K562 (cell line): ENCODE measurements around the gene SLC22A23. TPM values are rescaled to one million over a fixed set of nuclear protein-coding genes. Genes with fewer than 3 reads are reported as not detected.
A peak's percentile ranks its signal among the peaks of the same experiment; 100 is the strongest.

Experiments
- BHLHE40 ChIP-seq: IDR thresholded peaks from 2 replicates; pipeline ENCODE4 v1.6.1; 2011; ENCODE audit warnings: low read length, improper control_type of control experiment
- CCAR2 ChIP-seq: fragments of 200-400 bp; formaldehyde crosslinking; IDR thresholded peaks from 2 replicates; pipeline ENCODE4 v1.6.1; 2017; ENCODE audit warnings: mild to moderate bottlenecking, low read depth, low read length
- ID3 ChIP-seq, 2 experiments: fragments of 250-450 bp in 1 of 2; fragments of 450-650 bp in 1 of 2; sonication (Bioruptor Pico) in 1 of 2; IDR thresholded peaks; 2 replicates each; pipeline versions ENCODE4 v1.6.1 to v1.8.0; 2016 to 2021; ENCODE audit warnings: mild to moderate bottlenecking in 2 of 2, moderate library complexity in 2 of 2, missing compliant biosample characterization in 1 of 2, missing genetic modification characterization in 1 of 2
- KDM5B ChIP-seq: fragments of 200-600 bp; sonication (generic); IDR thresholded peaks from 2 replicates; pipeline ENCODE4 v1.6.1; 2012; ENCODE audit warnings: low read depth, mild to moderate bottlenecking, moderate library complexity, low read length, control low read depth, inconsistent platforms; ENCODE audit not compliant: insufficient replicate concordance
- KLF10 ChIP-seq: fragments of 250-450 bp; sonication (Bioruptor Pico); IDR thresholded peaks from 2 replicates; pipeline ENCODE4 v1.6.1; 2021; ENCODE audit warnings: matching md5 sums
- MCM5 ChIP-seq: fragments of 450-650 bp; IDR thresholded peaks from 2 replicates; pipeline ENCODE4 v1.6.1; 2016; ENCODE audit warnings: low read depth
- MEIS2 ChIP-seq: fragments of 450-650 bp; IDR thresholded peaks from 2 replicates; pipeline ENCODE4 v1.6.1; 2014; ENCODE audit warnings: mild to moderate bottlenecking; ENCODE audit not compliant: partially characterized antibody
- MIER1 ChIP-seq: fragments of 450-650 bp; IDR thresholded peaks from 2 replicates; pipeline ENCODE4 v1.6.1; 2016; ENCODE audit warnings: antibody characterized with exemption, mild to moderate bottlenecking, low read depth
- MLLT1 ChIP-seq, 2 experiments: fragments of 450-650 bp; IDR thresholded peaks; 2 replicates each; pipeline ENCODE4 v1.6.1; 2016
- NBN ChIP-seq: fragments of 450-650 bp; IDR thresholded peaks from 2 replicates; pipeline ENCODE4 v1.6.1; 2016; ENCODE audit warnings: low read depth, mild to moderate bottlenecking
- NCOR1 ChIP-seq: fragments of 450-650 bp; IDR thresholded peaks from 2 replicates; pipeline ENCODE4 v1.6.1; 2016; ENCODE audit warnings: mild to moderate bottlenecking, moderate library complexity
- NFIX ChIP-seq: fragments of 250-450 bp; sonication (Bioruptor Pico); IDR thresholded peaks from 2 replicates; pipeline ENCODE4 v1.4.0; 2020; ENCODE audit warnings: low read depth, mild to moderate bottlenecking, moderate library complexity
- NFRKB ChIP-seq: fragments of 450-650 bp; IDR thresholded peaks from 2 replicates; pipeline ENCODE4 v1.6.1; 2016; ENCODE audit warnings: low read depth
- NFXL1 ChIP-seq: fragments of 450-650 bp; formaldehyde crosslinking; IDR thresholded peaks from 2 replicates; pipeline ENCODE4 v1.4.0; 2021; ENCODE audit warnings: mild to moderate bottlenecking
- NONO ChIP-seq, 2 experiments: fragments of 200-400 bp in 1 of 2; fragments of 450-650 bp in 1 of 2; formaldehyde crosslinking in 1 of 2; IDR thresholded peaks; 2 replicates each; pipeline ENCODE4 v1.6.1; 2017; ENCODE audit warnings: low read depth in 2 of 2, mild to moderate bottlenecking in 2 of 2, moderate library complexity in 2 of 2, low read length in 1 of 2
- OTX1 ChIP-seq: fragments of 450-650 bp; formaldehyde crosslinking; IDR thresholded peaks from 2 replicates; pipeline ENCODE4 v1.4.0; 2022; ENCODE audit warnings: mild to moderate bottlenecking
- RBM22 ChIP-seq: fragments of 200-400 bp; formaldehyde crosslinking; IDR thresholded peaks from 2 replicates; pipeline ENCODE4 v1.6.1; 2018; ENCODE audit warnings: low read length, low read depth; ENCODE audit not compliant: poor library complexity, severe bottlenecking
- RNF2 ChIP-seq: sonication (generic); IDR thresholded peaks from 2 replicates; pipeline ENCODE4 v1.6.1; 2016
- SMARCB1 ChIP-seq: IDR thresholded peaks from 2 replicates; pipeline ENCODE4 v1.6.1; 2011; ENCODE audit warnings: improper control_type of control experiment, low read depth; ENCODE audit not compliant: insufficient read length
- SMARCC2 ChIP-seq: fragments of 450-650 bp; IDR thresholded peaks from 2 replicates; pipeline ENCODE4 v1.6.1; 2017; ENCODE audit warnings: antibody characterized with exemption, moderate library complexity, mild to moderate bottlenecking, low read depth
- SOX6 ChIP-seq: fragments of 450-650 bp; IDR thresholded peaks from 2 replicates; pipeline ENCODE4 v1.6.1; 2014; ENCODE audit warnings: mild to moderate bottlenecking
- SRF ChIP-seq, 2 experiments: fragments of 250-450, 450-650 bp in 1 of 2; sonication (Bioruptor Pico) in 1 of 2; sonication (generic) in 1 of 2; formaldehyde crosslinking; IDR thresholded peaks; 2 replicates each; pipeline versions ENCODE4 v1.5.0 to v1.5.1; 2020 to 2022; ENCODE audit warnings: mild to moderate bottlenecking in 1 of 2, missing genetic modification reagents in 1 of 2
- TEAD2 ChIP-seq: fragments of 450-650 bp; IDR thresholded peaks from 2 replicates; pipeline ENCODE4 v1.6.1; 2016; ENCODE audit warnings: missing genetic modification characterization, control low read depth, missing compliant biosample characterization
- TRIM28 ChIP-seq: fragments of 450-650 bp; IDR thresholded peaks from 2 replicates; pipeline ENCODE4 v1.6.1; 2017
- ZNF175 ChIP-seq: fragments of 200-800 bp; sonication (Bioruptor generic); IDR thresholded peaks from 2 replicates; pipeline ENCODE4 v1.6.1; 2016; ENCODE audit warnings: low read depth, mild to moderate bottlenecking, missing genetic modification characterization, missing compliant biosample characterization
- ZNF232 ChIP-seq: sonication (generic); formaldehyde crosslinking; IDR thresholded peaks from 2 replicates; pipeline ENCODE4 v1.8.0; 2022; ENCODE audit warnings: mild to moderate bottlenecking, missing genetic modification reagents
- ZNF24 ChIP-seq: fragments of 450-650 bp; IDR thresholded peaks from 2 replicates; pipeline ENCODE4 v1.6.1; 2016
- ZNF347 ChIP-seq: fragments of 450-650 bp; formaldehyde crosslinking; IDR thresholded peaks from 2 replicates; pipeline ENCODE4 v1.4.0; 2020; ENCODE audit warnings: low read depth, mild to moderate bottlenecking, moderate library complexity
- ZNF436 ChIP-seq: fragments of 250-450, 450-650 bp; sonication (Bioruptor Pico); formaldehyde crosslinking; IDR thresholded peaks from 2 replicates; pipeline ENCODE4 v1.7.0; 2020; ENCODE audit warnings: mild to moderate bottlenecking
- ZSCAN29 ChIP-seq: fragments of 450-650 bp; IDR thresholded peaks from 2 replicates; pipeline ENCODE4 v1.6.1; 2017
- polyA plus RNA-seq, 8 experiments: library from polyadenylated mRNA; depleted of rRNA in 4 of 8; stranded (reverse) in 5 of 8; unstranded in 3 of 8; fragments of >200 nt; fragmentation: Nextera tagmentation in 2 of 8; fragmentation: Illumina TruSeq in 1 of 8; extraction: Ambion mirVana in 2 of 8; extraction: Trizol in 1 of 8; gene quantifications; 2 replicates each; pipeline versions ENCODE4 v1.2.1 to v1.2.3, GENCODE V29; 2011 to 2014; ENCODE audit warnings: inconsistent platforms in 1 of 8, missing spikeins in 1 of 8
- total RNA-seq, 7 experiments: library from RNA; depleted of rRNA in 6 of 7; stranded (reverse); fragments of >200 nt in 6 of 7; fragmentation: Illumina TruSeq in 2 of 7; extraction: Trizol in 2 of 7; gene quantifications; 2 replicates each; pipeline versions ENCODE4 v1.2.1 to v1.2.3, GENCODE V29; 2011 to 2021; ENCODE audit warnings: low replicate concordance in 1 of 7
- TF ChIP-seq, protein P1 (sequence below): sonication (generic); formaldehyde crosslinking; IDR thresholded peaks from 2 replicates; pipeline ENCODE4 v1.8.1; 2023; ENCODE audit warnings: mild to moderate bottlenecking, missing genetic modification reagents, moderate library complexity

Gene SLC22A23
- total and polyA plus RNA-seq, 9 of the 15 experiments (the other 6 are each of a cell fraction or from before 2014, with no cell fraction given) = 0.30 to 8.7 (median 2.5) TPM

GRCh38 chr6:3291987-3292386 is 164.9 kb downstream of the SLC22A23 start (continued):
- TF ChIP-seq SMARCC2 (peak; percentile 38; the same call in 1 of the 2 replicates), ZNF175 (CRISPR knock-in tag) (peak; percentile 74), NFXL1 (CRISPR knock-in tag) (no peak), TRIM28 (no peak), OTX1 (CRISPR knock-in tag) (no peak), NCOR1 (peak; percentile 54; the same call in 1 of the 2 replicates), NONO (IDR thresholded peaks at IDR 0.05; ENCODE audit: low read depth in 2 of 2, low read length in 1 of 2) (no peak), KDM5B (no peak), BHLHE40 (peak; percentile 69), RNF2 (peak; percentile 52; the same call in 1 of the 2 replicates), ZSCAN29 (no peak), ID3 (CRISPR knock-in tag; IDR thresholded peaks at IDR 0.05) (no peak), ID3 (tag; IDR thresholded peaks at IDR 0.05) (no peak; the same call in 1 of the 2 replicates), ZNF347 (CRISPR knock-in tag) (no peak), MIER1 (no peak), ZNF232 (CRISPR knock-in tag) (no peak), TEAD2 (tag) (no peak), MLLT1 (IDR thresholded peaks at IDR 0.05) (no peak), SOX6 (peak; percentile 80), NBN (no peak), ZNF436 (CRISPR knock-in tag) (no peak), SMARCB1 (no peak), NFRKB (no peak), RBM22 (no peak), MCM5 (no peak), CCAR2 (no peak), KLF10 (CRISPR knock-in tag) (no peak), MEIS2 (peak; percentile 96), SRF (CRISPR knock-in tag; IDR thresholded peaks at IDR 0.05) (no peak), NFIX (CRISPR knock-in tag) (no peak), ZNF24 (peak; percentile 52; the same call in 1 of the 2 replicates)
- TF ChIP-seq, protein P1, sequence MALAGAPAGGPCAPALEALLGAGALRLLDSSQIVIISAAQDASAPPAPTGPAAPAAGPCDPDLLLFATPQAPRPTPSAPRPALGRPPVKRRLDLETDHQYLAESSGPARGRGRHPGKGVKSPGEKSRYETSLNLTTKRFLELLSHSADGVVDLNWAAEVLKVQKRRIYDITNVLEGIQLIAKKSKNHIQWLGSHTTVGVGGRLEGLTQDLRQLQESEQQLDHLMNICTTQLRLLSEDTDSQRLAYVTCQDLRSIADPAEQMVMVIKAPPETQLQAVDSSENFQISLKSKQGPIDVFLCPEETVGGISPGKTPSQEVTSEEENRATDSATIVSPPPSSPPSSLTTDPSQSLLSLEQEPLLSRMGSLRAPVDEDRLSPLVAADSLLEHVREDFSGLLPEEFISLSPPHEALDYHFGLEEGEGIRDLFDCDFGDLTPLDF (CRISPR knock-in tag) = no peak
